Measurements from ENCODE around the gene EHBP1. TPM values are rescaled to one million over a fixed set of nuclear protein-coding genes. Genes with fewer than 3 reads are reported as not detected.

Gene EHBP1
- polyA plus RNA-seq, 1 of the 3 experiments (the other 2 are of a cell fraction): 62.7 TPM

- ChIA-PET POLR2A (no interaction called here), CTCF (interaction anchor here (0.5 kb wide), 1 partner anchor 39 kb away, joined by 3 read pairs; no protein-coding TSS in a partner anchor)
- Histone ChIP-seq H3K27me3 (ENCODE audit: insufficient read depth) (no peaks in the 10 kb centered on the region), H3K79me2 (ENCODE audit: insufficient read depth) (no peaks in the 10 kb centered on the region), H2AFZ (ENCODE audit: low read depth) (no peak overlapping the region), H3K9me2 (no peaks in the 10 kb centered on the region), H3K4me2 (no peak overlapping the region), H3K9ac (no peak overlapping the region), H3K36me3 (replicated peaks in 1 of 2; ENCODE audit: control insufficient read depth in 1 of 2, insufficient read depth in 2 of 2, low read length in 1 of 2) (no peaks in the 10 kb centered on the region), H3F3A (replicated peaks; ENCODE audit: insufficient read depth) (no peaks in the 10 kb centered on the region), H3K4me1 (ENCODE audit: control insufficient read depth in 1 of 2, insufficient read depth in 2 of 2, low read depth in 1 of 2, low read length in 1 of 2) (no peaks in the 10 kb centered on the region), H3K27ac (ENCODE audit: low read depth in 2 of 2, low read length in 1 of 2) (no peak overlapping the region), H3K4me3 (ENCODE audit: low read depth in 2 of 2, low read length in 1 of 2) (no peak overlapping the region), H4K20me1 (ENCODE audit: insufficient read depth) (no peaks in the 10 kb centered on the region), H3K9me3 (no peaks in the 10 kb centered on the region)
- 0% methylated on average over 1 of the region's 1 CpG for WGBS (ENCODE audit: low lambda C conversion rate)
- no peak for DNase-seq
- TF ChIP-seq EP300 (IDR thresholded peaks at IDR 0.05; ENCODE audit: borderline replicate concordance in 1 of 2, low read depth in 1 of 2, low read length in 1 of 2) (no peak), SMC3 (IDR thresholded peaks at IDR 0.05; ENCODE audit: low read depth, low read length) (no peak), RXRA (IDR thresholded peaks at IDR 0.05; ENCODE audit: borderline replicate concordance, low read depth) (no peak)
Observed at GRCh38 chr2:63086687-63087086, 381.2 kb downstream of the EHBP1 start.

GRCh38 chr2:63092401-63092800, 386.9 kb downstream of the EHBP1 start:
- no peak overlapping the region for H3K4me3 ChIP-seq (ENCODE audit: low read depth in 2 of 2, low read length in 1 of 2)
- H3K4me1 ChIP-seq (ENCODE audit: control insufficient read depth in 1 of 2, insufficient read depth in 2 of 2, low read depth in 1 of 2, low read length in 1 of 2): no peaks in the 10 kb centered on the region
- H3K79me2 ChIP-seq (ENCODE audit: insufficient read depth): no peaks in the 10 kb centered on the region
- H3F3A ChIP-seq (replicated peaks; ENCODE audit: insufficient read depth): no peaks in the 10 kb centered on the region
- H3K27ac ChIP-seq (ENCODE audit: low read depth in 2 of 2, low read length in 1 of 2): no peak overlapping the region
- no peaks in the 10 kb centered on the region for H3K9me2 ChIP-seq
- H3K9me3 ChIP-seq: no peaks in the 10 kb centered on the region
- POLR2A ChIA-PET: no interaction called here
- H3K27me3 ChIP-seq (ENCODE audit: insufficient read depth): no peaks in the 10 kb centered on the region
- no peak overlapping the region for H2AFZ ChIP-seq (ENCODE audit: low read depth)
- H3K36me3 ChIP-seq (replicated peaks in 1 of 2; ENCODE audit: control insufficient read depth in 1 of 2, insufficient read depth in 2 of 2, low read length in 1 of 2): no peaks in the 10 kb centered on the region
- 34% methylated on average over 1 of the region's 1 CpG for WGBS (ENCODE audit: low lambda C conversion rate)
- no peak for DNase-seq
- no peak overlapping the region for H3K4me2 ChIP-seq
- CTCF ChIA-PET: interaction anchor here (1.4 kb wide), 1 partner anchor 13 kb away, joined by 3 read pairs; no protein-coding TSS in a partner anchor
- no peak overlapping the region for H3K9ac ChIP-seq
- no peaks in the 10 kb centered on the region for H4K20me1 ChIP-seq (ENCODE audit: insufficient read depth)
- TF ChIP-seq TAF1 (IDR thresholded peaks at IDR 0.05; ENCODE audit: borderline replicate concordance, low read depth, low read length): no peak
- TF ChIP-seq GABPA (IDR thresholded peaks at IDR 0.05; ENCODE audit: low read depth): no peak
- TF ChIP-seq REST (IDR thresholded peaks at IDR 0.05; ENCODE audit: low read depth, low read length): no peak
- no peak for TF ChIP-seq USF1 (IDR thresholded peaks at IDR 0.05; ENCODE audit: borderline replicate concordance, low read depth)
- TF ChIP-seq SIN3A (IDR thresholded peaks at IDR 0.05; ENCODE audit: borderline replicate concordance, low read depth, low read length): no peak
- no peak for TF ChIP-seq MXI1 (IDR thresholded peaks at IDR 0.05; ENCODE audit: low read depth, low read length)
- TF ChIP-seq MAX (IDR thresholded peaks at IDR 0.05; ENCODE audit: low read depth): no peak
- no peak for TF ChIP-seq JUND (IDR thresholded peaks at IDR 0.05)
- no peak for TF ChIP-seq TEAD4 (IDR thresholded peaks at IDR 0.05; ENCODE audit: borderline replicate concordance, insufficient read depth)
- no peak for TF ChIP-seq IRF3 (IDR thresholded peaks at IDR 0.05; ENCODE audit: low read depth, low read length)
- TF ChIP-seq YY1 (IDR thresholded peaks at IDR 0.05; ENCODE audit: low read depth): no peak
- TF ChIP-seq RFX5 (IDR thresholded peaks at IDR 0.05; ENCODE audit: low read length): no peak
- TF ChIP-seq CTCF (IDR thresholded peaks at IDR 0.05): no peak
- TF ChIP-seq MEF2A (IDR thresholded peaks at IDR 0.05; ENCODE audit: borderline replicate concordance, low read depth): no peak
- no peak for TF ChIP-seq POLR2AphosphoS5 (IDR thresholded peaks at IDR 0.05; ENCODE audit: low read depth, low read length)
- TF ChIP-seq NRF1 (IDR thresholded peaks at IDR 0.05; ENCODE audit: low read depth, low read length): no peak
- TF ChIP-seq RAD21 (IDR thresholded peaks at IDR 0.05; ENCODE audit: low read length): no peak
- no peak for TF ChIP-seq FOXM1 (IDR thresholded peaks at IDR 0.05; ENCODE audit: low read depth)
